Stromal cell of bone marrow (primary cell): ENCODE measurements around the gene TMEM178B.
"Not testable (repeated sequence)": the region's sequence is repeated elsewhere in the genome, so short reads cannot be mapped to it uniquely, and the experiment has no call there.

Experiments used
- DNase-seq: peaks from one replicate; pipeline ENCODE4 v3.0.0-alpha.2; 2012; ENCODE audit warnings: low read depth

The TMEM178B gene

GRCh38 chr7:141144921-141145629, 71.2 kb downstream of the TMEM178B start:
- DNase-seq: no peak

DNA sequence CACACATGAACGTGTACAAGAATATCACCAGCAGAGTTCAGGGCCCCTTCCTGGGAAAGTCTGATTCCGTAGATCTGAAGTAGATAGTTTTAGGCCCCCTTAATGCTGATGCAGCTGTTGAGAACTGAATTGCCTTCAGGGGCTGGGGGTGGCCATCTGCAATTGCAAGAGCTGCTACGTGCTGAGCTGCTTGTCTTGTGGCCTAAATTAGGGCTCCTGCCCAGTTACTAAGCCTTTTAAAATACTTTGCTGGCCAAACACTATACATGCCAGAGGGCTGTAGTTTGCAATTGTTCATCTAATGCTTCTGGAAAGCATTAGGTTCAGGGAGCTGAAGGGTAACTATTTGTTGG, 71.7 kb downstream of the TMEM178B start:
- DNase-seq: no peak

DNA sequence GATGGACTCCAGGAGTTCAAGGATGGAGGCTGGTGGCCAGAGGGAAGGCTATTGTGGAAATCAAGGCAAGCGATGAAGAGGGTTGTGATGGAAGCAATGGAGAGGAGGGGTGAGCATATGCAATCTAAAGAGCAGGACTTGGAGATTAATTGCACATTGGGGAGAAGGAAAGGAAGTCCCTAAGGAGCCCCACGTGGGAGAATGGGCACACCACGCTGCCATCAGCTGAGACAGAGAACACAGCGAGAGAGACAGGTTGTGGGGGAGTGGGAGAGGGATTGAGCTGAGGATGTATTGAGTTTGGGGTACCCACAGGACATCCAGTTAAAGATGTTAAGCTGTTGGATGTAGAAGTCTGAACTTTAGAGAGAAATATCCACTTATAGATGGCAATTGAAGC, 73.6 kb downstream of the TMEM178B start:
- no peak for DNase-seq

DNA sequence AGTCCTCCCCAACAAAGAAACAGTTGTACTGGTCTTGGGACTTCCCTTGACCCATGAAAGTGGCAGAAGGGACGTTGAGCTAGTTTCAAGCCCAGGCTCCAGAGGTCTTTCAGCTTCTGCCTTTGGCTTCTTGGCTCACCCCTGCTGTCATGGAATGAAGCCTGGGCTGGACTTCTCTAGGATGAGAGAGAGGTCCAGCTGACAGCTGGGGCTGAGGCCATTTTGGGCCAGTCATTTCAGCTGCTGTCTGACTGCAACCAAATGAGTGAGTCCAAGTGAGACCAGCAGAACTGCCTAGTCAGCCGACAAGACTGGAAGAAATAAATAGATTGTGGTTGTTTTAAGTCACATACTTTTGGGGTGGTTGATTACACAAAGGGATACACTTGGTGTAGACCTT, 76.6 kb downstream of the TMEM178B start:
- DNase-seq: no peak

- no peak for DNase-seq
Measured at GRCh38 chr7:141151746-141152145, 77.9 kb downstream of the TMEM178B start.

DNA sequence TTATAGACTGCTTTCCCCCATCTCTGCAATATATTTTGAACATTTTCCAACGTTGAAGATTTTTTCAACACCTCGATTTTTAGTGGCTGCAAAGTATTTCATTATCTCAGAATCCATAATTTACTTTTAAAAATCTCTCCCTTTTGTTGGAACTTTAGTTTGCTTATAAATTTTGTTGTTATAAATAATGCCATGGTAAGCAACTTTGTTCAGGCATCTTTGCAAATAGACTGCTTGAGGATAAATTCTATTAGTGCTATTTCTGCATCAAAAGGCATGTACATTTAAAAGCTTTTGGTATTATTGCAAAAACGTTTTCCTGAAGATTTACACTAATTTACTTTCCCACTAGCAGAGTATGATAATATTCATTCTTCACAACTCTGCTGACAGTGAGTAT, 79.4 kb downstream of the TMEM178B start:
- DNase-seq: no peak

DNA sequence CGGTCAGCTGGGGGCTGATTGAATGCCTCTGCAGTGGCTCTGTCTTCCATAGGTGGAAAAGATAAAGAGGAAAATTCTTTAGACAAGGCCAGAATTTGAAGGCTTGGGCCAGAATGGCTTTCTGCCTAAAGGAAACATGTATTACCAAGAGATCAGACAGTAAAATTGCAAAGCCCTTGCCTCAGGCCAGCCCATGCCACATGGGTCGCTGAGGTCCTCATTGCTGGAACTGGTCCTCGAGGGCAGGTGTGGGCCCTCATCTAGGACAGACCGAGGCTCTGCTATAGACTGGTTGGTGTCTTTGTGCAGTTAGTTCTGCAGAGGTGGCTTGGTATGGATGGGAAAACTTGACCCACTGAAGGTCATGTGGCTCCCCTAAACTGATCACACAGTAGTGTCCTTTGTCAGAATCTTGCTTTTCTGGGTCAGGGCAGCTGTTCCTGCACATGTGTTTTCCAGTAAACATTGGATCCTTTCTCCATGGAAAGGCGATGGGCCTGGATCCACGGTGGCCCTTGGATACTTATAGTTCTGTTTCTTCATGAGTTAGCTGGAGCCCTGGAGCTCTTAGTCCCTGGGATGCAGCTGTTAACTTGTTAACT, 80.4 kb downstream of the TMEM178B start:
- no peak for DNase-seq

DNA sequence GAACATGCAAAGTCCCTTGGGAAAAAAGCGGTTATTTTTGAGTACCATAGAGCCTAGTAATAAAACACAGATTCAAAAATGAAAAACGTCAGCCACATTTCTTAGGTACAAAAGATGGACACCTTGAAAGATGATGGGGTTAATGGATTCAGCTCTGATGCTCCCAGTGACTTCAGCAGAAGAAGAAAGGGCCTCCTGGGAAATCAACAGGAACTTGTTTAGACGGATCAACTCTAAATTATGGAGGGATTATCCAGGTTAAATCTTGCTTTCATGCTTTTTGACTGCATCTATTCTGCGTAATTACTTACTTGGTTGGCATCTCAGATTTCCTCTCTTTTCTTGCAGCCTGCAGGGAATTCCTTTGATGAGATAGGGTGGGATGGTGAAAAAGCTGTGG, 82.5 kb downstream of the TMEM178B start:
- DNase-seq: no peak

DNA sequence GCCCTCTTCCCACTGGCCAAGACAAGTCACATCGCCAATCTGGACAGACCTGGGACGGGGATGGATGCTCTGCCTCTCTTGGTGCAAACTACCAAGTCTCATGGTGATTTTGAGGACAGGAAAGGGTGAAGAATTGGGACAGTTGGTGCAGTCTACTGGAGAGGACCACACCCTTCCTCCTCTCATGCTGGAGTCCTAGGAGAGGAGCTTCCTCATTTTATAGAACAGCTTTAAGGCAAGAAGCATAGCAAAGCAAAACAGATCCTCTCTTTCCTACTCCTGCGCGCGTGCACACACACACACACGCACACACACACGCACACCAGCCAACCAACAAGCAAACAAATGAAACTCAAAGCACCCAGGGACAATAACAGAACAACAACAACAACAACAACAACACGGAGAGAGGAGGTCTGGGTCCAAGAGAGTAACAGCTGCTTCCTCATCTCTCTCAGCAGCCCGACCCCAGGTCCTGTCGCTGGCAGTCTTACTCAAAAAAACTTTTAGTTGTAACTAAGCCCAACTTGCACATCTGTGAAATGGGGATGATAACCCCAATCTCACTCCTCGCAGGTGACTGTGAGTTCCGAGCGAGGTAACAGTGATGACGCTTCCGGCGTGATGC, 83.4 kb downstream of the TMEM178B start:
- no peak for DNase-seq

DNA sequence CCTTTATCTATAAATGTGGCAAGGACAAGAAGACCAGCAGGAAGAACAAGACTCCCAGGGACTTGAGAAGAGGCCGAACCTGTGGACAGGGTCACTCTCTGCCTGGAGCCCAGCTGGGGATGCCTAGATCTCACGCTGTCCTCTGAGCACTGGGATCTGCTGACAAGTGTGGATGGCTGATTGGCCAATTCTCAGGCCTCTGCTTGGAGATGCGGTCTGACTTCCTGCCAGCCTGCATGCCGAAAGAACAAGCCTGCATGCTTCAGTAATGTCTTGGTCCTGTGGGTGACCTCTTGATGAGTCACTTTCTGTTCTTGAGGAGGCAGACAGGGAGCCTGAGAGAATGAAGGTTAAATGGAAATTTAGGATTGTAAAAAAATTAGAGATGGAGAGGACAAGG, 84.7 kb downstream of the TMEM178B start:
- DNase-seq: peak; percentile 94

DNA sequence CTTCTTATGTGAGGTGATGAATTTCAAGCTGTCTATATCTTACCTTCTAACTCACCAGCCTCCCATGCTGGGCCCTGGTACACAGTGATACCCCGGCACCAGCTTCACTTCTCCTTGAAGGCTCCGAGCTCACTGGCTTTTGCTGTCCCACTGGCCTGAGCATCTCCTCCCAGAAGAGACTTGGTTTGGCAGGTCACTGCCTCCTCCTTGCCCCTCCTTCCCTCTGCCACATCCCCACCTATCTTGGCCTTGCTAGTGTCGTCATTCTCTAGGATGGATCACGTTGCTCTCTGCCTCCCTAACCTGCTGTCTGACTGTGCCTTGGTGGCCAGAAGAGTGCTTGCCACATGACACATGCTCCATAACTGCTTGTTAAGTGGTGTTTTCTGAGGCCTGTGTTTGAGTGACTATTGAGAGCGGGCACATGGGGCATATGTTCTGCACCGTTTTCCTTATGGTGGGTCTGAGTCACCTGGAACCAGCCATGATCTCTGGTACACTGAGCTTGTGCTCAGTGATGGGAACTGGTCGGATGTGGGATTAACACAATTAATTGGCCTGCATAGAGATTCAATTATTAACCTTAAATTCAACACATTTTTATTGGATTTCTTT, 86.5 kb downstream of the TMEM178B start:
- no peak for DNase-seq

DNA sequence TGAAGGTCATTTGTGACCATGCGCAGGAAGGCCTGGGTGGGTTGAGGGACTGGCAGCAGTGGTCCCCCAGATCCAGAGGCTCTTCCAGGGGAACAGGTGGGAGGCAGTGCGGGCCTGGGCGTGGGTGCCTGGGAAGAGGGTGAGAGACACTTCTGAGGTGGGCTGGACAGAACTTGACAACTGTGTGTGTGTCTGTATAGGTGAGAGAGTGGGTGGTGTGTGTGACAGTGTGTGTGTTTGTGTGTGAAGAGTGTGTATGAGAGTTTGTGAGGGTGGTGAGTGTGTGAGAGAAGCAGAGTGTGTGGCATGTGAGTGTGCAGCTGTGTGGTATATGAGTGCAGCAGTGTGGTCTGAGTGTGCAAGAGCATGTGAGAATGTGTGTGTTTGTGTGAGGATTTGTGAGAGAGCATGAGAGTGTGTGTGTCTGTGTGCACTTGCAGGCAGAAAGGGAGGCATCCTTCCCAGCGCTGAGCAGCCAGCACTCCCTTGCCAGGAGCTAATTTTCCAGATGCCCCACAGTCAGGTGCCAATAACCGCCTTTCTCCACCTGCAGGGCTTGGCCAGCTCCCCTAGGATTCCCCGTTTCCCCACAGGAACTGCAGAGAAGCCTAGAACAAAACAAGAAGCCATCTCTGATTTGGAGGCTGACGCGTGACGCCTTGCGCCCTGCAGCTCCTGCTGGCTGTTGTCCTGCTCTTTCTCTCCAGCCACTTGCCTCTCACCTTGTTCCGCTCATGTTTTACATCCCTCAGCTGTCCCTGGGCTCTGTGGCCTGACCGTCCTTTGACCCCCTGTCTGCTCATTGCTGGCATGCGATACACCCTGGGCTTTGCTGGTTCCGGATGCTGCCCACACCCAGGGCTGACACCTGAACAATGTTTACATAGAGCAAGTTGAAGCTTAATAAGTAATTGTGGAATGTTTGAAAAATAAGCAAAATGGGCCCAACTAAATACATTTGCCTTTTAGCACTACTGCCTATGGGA, 88.0 kb downstream of the TMEM178B start:
- DNase-seq: no peak

DNA sequence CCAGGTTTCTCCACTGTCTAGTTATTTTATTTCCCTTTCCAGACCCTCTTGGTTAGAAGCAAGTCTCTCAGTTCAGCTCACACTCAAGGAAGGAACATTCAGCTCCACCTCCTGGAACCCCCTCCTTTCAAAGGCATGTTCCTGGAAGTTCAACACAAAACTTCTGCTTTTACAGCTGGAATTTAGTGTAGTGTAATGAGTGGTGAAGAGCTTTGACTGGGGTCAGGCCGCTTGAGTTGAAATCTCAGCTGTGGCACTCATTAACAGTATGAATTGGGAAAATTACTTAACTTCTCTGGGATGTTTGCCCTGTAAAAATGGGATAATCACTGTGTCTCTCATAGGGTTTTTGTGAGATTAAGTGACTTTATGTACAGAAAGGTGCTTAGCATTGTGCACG, 91.7 kb downstream of the TMEM178B start:
- DNase-seq: no peak

DNA sequence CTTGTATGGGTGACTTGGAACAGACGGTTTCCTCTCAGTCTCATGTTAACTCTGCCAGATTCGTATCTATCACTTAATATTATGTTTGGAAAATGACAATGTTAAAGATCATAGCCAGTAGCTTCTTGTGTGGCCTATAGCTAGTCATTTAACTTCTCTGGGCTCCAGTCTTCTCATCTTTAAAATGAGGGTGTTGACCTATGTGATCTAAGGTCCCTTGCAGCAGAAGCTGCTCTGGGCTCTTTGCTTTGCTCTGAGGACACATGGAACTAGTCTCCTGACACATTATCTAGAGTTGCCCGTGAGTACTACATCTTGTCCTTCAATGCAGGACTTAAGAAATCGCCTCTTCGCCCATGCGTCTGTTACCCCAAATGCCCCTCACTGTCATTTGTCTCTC, 93.1 kb downstream of the TMEM178B start:
- DNase-seq: no peak

DNA sequence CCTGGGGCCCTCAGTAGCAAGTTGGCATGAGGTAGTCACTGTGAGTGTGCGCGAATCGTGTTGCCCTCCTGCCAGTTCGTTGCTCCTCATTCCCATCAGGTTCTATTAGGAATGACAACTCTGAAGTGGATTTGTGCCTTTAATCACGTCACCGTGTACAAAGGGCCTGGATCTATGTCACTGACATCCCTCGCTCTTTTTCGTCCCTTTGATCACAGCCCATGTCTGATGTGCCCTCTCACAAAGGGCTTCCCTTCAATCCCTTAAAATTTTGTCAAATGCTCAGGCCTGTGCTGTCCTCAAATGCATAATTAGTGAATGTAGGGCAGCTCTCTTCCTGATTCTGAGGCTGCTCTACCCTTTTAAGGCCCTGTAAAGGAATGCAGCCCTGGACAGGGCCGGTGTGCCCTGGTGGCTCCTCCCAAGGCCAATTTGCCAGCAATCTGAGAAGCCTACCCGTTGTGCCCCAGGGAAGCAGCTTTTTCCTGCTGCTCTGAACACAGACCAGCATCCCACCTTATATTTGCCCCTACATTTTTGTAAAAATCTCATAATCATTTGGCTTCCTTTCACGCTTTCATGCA, 93.6 kb downstream of the TMEM178B start:
- DNase-seq: no peak

- DNase-seq: not testable (repeated sequence)
Measured at GRCh38 chr7:141169157-141169556, 95.3 kb downstream of the TMEM178B start.

DNA sequence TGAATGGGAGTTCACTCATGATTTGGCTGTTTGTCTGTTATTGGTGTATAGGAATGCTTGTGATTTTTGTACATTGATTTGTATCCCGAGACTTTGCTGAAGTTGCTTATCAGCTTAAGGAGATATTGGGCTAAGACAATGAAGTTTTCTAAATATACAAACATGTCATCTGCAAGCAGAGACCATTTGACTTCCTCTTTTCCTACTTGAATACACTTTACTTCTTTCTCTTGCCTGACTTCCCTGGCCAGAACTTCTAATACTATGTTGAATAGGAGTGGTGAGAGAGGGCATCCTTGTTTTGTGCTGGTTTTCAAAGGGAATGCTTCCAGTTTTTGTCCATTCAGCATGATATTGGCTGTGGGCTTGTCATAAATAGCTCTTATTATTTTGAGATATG, 101.9 kb downstream of the TMEM178B start:
- DNase-seq: not testable (repeated sequence)

DNA sequence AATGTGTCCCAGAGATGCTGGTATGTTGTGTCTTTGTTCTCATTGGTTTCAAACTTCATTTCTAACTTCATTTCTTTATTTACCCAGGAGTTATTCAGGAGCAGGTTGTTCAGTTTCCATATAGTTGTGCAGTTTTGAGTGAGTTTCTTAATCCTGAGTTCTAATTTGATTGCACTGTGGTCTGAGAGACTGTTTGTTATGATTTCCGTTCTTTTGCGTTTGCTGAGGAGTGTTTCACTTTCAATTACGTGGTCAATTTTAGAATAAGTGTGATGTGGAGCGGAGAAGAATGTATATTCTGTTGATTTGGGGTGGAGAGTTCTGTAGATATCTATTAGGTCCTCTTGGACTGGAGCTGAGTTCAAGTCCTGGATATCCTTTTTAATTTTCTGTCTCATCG, 103.3 kb downstream of the TMEM178B start:
- DNase-seq: not testable (repeated sequence)

- DNase-seq: no peak
Measured at GRCh38 chr7:141178486-141179135, 104.7 kb downstream of the TMEM178B start.

DNA sequence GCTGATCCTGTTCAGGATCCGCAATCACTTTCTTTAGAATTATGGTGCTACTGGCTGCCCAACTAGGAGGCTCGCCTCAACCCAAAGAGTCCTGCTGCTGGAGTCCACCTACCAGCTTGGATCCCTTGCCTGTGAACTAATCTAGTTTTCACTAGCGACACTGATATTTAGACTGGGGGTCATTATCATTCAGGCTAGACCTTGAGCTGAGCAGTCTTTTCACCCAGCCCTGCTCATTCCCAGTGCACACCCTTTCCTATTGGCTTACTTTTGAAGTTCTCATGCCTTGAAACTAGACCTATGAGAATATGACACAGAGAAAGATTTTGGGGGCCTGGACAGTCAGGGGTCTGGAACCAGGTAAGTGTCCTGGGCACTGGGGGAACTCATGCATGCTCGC, 107.9 kb downstream of the TMEM178B start:
- DNase-seq: no peak

- DNase-seq: no peak
Measured at GRCh38 chr7:141184532-141185190, 110.8 kb downstream of the TMEM178B start.
